ENCODE measurements around the gene CTXN1.

CTXN1 gene

DNA sequence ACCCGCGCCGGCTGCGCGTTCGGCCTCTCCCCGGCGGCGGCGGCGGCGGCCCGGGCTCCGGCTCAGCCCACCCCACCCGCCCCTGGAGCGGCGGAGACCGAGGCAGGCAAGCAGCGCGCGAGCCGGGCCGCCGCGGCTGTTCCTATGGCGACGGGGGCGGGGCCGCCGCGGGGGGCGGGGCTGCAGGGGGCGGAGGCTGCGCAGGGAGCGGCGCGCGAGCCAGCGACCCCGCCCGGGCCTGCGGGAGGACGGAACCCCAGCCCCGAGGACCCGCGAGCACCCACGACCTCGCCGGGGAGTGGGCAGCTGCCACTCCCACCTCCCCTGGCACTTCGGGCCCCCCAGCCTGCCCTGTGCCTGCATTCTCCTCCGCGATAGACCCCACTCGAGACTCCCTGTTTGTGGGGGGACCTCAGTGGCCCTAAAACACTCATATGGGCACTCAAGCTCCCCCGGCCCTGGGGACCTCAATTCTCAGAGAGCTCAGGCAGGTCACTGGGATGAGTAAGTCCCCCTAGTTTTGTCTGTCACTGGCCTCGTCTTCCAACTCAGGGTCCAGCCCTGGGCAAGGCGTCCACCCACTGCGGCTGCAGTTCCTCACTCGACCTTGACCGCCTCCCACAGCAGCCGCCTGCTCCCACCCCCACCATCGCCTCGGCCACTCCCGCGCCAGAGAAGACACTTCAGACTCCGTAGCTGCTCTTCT lies at the start of gene CTXN1:
Gene CTXN1, minus strand, starts transcription at position 115 of the 706 bp plus-strand sequence. CDS start 597 bp downstream, outside the sequence.
- Histone ChIP-seq H3K4me3 (peak within 1 kb of the TSS; percentile 28), H3K27me3 (ENCODE audit: low read depth) (no peaks in the 10 kb centered on the region), H3K4me1 (peaks cover 9% of the 10 kb centered on the region), H3K36me3 (replicated peaks) (peaks cover 15% of the 10 kb centered on the region), H3K9me3 (no peaks in the 10 kb centered on the region)
- in situ Hi-C loops (cut with MboI; ENCODE audit: low sequenced_read_pairs) = no loop called here
- DNase-seq (ENCODE audit: low spot score in 2 of 2) = peak; percentile 61 to 89

DNA sequence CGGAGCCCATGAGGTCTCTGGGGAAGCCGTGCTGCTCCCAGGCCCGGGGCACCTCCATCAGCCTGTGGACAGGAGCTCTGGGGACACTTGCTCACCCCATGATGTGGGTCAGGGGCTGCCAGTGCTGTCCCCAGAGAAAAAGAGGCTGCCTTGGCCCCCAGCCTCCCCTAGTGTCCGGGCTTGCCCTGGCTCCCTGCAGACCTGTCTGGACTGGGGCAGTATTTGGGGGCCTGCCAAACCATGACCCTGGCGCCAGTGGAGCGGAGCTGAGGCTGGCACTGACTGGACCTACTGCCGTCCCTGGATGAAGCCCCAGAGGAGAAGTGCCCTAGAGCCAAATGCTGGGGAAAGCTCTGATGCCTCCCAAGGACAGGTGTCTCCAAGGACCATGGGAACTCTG lies 49.1 kb upstream of the CTXN1 start:
- Histone ChIP-seq H3K27me3 (ENCODE audit: low read depth) (no peaks in the 10 kb centered on the region), H3K9me3 (no peaks in the 10 kb centered on the region), H3K36me3 (replicated peaks) (peaks cover 89% of the 10 kb centered on the region), H3K4me1 (no peaks in the 10 kb centered on the region), H3K4me3 (no peak overlapping the region)
- in situ Hi-C loops (cut with MboI; ENCODE audit: low sequenced_read_pairs) = no loop called here
- DNase-seq (ENCODE audit: low spot score in 2 of 2) = no peak

DNA sequence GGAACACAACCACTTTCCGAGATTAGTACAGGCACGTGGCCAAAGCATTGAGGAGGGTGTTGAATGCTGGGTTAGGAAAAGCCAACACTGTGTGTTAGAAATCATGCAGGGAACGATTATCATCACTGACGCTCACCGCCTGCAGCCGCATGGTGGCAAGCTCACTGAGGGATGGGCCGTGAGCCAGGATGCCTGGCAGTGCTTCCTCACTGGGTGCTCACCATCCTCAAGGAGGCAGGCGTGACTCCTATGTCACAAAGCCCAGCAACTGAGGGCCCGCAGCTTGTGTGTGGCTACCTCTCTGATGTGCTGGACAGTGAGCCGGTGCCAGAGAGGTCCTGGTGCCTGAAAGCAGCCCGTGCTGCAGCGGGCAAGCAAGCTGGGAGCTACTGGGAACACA lies 47.9 kb upstream of the CTXN1 start:
- DNase-seq (ENCODE audit: low spot score in 2 of 2) = no peak
- in situ Hi-C loops (cut with MboI; ENCODE audit: low sequenced_read_pairs) = no loop called here

GRCh38 chr19:7971553-7972520 lies 45.9 kb upstream of the CTXN1 start:
- no peak for DNase-seq (ENCODE audit: low spot score in 2 of 2)
- H3K9me3 ChIP-seq = no peaks in the 10 kb centered on the region
- in situ Hi-C loops (cut with MboI; ENCODE audit: low sequenced_read_pairs) = no loop called here
- H3K27me3 ChIP-seq (ENCODE audit: low read depth) = no peaks in the 10 kb centered on the region
- no peak overlapping the region for H3K4me3 ChIP-seq
- peaks cover 89% of the 10 kb centered on the region for H3K36me3 ChIP-seq (replicated peaks)
- no peaks in the 10 kb centered on the region for H3K4me1 ChIP-seq

More for the DNA sequence above, 47.9 kb upstream of the CTXN1 start:
- H3K36me3 ChIP-seq (replicated peaks) = peaks cover 89% of the 10 kb centered on the region
- H3K9me3 ChIP-seq = no peaks in the 10 kb centered on the region
- H3K4me3 ChIP-seq = no peak overlapping the region
- no peaks in the 10 kb centered on the region for H3K27me3 ChIP-seq (ENCODE audit: low read depth)
- no peaks in the 10 kb centered on the region for H3K4me1 ChIP-seq

DNA sequence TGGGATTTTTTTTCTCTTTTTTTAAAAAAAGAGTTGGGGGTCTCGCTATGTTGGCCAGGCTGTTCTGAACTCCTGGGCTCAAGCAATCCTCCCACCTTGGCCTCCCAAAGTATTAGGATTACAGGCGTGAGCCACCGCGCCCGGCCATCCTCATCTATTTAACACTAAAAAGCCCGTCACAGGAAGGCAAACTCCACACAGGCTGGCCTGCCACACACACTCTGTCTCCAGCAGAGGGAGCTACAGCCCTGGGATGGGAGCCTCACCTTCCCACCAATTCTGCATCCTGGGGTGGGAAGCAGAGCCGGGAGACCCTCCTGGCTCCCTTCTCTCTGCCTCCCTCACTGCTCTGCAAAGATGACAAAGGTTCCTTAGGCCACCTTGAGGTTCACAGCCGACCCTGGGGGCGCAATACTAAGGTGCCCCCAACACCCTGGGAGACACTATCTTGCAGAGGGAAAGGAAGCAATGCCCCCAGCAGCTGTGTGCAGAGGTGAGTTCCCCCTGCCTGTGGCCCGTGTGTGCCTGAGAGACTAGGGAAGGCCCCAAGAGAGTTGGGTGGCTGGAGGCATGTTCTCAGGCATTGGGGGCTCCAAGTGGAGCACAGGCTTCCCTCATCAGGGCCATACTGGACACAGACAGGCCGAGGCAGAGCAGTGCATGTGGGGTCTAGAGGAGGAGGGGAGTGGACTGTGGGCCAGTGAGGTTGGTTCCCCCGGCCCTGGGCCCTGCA lies 44.9 kb upstream of the CTXN1 start:
- no peaks in the 10 kb centered on the region for H3K27me3 ChIP-seq (ENCODE audit: low read depth)
- H3K36me3 ChIP-seq (replicated peaks) = peaks cover 89% of the 10 kb centered on the region
- no peaks in the 10 kb centered on the region for H3K4me1 ChIP-seq
- no peak overlapping the region for H3K4me3 ChIP-seq
- DNase-seq (ENCODE audit: low spot score in 2 of 2) = peak; percentile 41 to 73
- H3K9me3 ChIP-seq = no peaks in the 10 kb centered on the region
- in situ Hi-C loops (cut with MboI; ENCODE audit: low sequenced_read_pairs) = no loop called here

DNA sequence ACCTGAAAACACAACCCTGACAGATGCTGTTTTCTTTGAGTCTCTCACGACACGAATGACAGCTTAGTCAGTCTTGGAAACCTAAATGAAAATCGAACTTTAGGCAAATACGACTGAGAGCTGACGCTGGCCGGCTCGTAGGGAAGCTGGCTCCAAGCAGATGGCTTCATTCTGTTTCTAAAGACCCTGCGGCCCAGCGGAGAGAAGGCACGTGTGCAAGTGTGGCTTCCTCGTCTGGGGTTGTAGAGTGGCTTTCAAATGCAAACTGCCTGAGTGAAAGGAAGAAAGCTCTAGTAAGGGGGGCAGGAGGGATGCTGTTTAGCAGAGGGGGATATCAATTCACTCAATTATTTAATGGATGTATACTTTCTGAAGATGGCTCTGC lies 43.6 kb upstream of the CTXN1 start:
- in situ Hi-C loops (cut with MboI; ENCODE audit: low sequenced_read_pairs) = no loop called here
- no peaks in the 10 kb centered on the region for H3K27me3 ChIP-seq (ENCODE audit: low read depth)
- no peak overlapping the region for H3K4me3 ChIP-seq

GRCh38 chr19:7968796-7969554 lies 43.0 kb upstream of the CTXN1 start:
- Histone ChIP-seq H3K4me1 (no peaks in the 10 kb centered on the region), H3K4me3 (no peak overlapping the region), H3K9me3 (no peaks in the 10 kb centered on the region), H3K27me3 (ENCODE audit: low read depth) (no peaks in the 10 kb centered on the region), H3K36me3 (replicated peaks) (peaks cover 87% of the 10 kb centered on the region)
- in situ Hi-C loops (cut with MboI; ENCODE audit: low sequenced_read_pairs) = no loop called here
- no peak for DNase-seq (ENCODE audit: low spot score in 2 of 2)

More for the DNA sequence above, 43.6 kb upstream of the CTXN1 start:
- Histone ChIP-seq H3K9me3 (no peaks in the 10 kb centered on the region), H3K4me1 (no peaks in the 10 kb centered on the region), H3K36me3 (replicated peaks) (peaks cover 88% of the 10 kb centered on the region)
- peak in 1 of 2 experiments; percentile 45 for DNase-seq (ENCODE audit: low spot score in 2 of 2)

DNA sequence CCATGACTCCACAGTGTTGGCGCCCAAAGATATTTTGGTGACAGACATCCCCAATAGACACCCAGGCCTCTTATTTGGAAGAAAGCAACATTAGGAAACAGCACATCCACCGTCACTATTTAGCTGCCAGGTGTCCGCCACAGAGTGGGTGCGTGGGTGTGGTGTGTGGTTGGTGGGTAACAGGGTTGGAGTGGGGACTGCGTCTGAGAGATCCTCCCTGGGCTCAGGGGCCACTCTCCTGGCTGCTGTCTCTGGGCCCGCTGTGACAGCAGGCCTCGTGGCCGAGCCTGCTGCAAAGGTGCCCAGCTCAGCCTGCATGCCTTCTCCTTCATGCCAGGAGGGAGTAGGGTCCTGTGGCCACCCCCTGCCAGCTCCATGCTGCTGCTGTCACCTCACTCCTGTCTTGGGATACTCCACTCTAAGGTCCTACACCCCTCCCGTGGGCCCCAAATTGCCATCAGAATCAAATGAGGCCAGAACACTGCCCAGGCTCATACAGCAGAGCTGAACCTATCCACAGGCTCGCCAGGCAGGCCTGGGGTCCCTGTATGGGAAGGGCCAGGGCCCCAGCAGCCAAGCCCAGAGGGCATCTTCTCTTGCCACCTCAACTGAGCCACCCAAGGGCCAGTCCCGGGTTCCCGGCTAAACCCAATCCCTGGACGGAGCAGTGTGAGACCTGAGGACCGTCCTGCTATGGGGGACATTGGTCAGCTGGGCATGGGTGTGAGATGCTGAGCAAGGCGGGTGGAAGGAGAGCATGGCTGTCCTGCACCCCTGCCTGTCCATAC lies 42.3 kb upstream of the CTXN1 start:
- H3K4me3 ChIP-seq = no peak overlapping the region
- no peaks in the 10 kb centered on the region for H3K27me3 ChIP-seq (ENCODE audit: low read depth)
- H3K9me3 ChIP-seq = no peaks in the 10 kb centered on the region
- peaks cover 87% of the 10 kb centered on the region for H3K36me3 ChIP-seq (replicated peaks)
- no peaks in the 10 kb centered on the region for H3K4me1 ChIP-seq
- DNase-seq (ENCODE audit: low spot score in 2 of 2) = no peak
- in situ Hi-C loops (cut with MboI; ENCODE audit: low sequenced_read_pairs) = no loop called here

- Histone ChIP-seq H3K9me3 (no peaks in the 10 kb centered on the region), H3K4me1 (no peaks in the 10 kb centered on the region), H3K36me3 (replicated peaks) (peaks cover 93% of the 10 kb centered on the region), H3K27me3 (ENCODE audit: low read depth) (no peaks in the 10 kb centered on the region), H3K4me3 (no peak overlapping the region)
- in situ Hi-C loops (cut with MboI; ENCODE audit: low sequenced_read_pairs) = no loop called here
- no peak for DNase-seq (ENCODE audit: low spot score in 2 of 2)
Observed at GRCh38 chr19:7965921-7966665, 40.2 kb upstream of the CTXN1 start.

DNA sequence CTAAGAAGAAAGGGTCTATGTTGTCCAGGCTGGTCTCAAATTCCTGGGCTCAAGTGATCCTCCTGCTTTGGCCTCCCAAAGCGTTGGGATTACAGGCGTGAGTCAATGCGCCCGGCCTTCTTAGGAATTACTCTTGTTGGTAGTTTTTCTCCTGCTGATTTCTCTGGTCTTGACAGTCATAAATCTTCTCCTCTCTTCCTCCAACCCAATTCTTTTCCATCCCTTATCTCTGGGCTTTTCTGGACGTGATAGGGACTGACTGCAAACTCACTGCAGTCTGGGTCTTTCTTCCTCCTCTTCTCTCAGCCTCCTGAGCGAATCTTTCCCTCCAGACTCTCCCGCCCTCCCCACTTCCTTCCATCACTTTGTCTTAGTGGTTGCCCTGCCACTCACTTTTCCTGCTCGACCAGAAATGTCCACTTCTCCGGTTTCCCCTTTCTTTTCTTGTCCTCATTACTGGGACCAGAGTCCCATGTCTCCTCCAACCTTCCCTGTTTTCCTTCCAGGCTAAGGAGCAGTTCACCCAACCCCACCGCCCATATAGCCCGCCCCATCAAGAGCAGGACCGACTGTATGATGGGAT lies 39.4 kb upstream of the CTXN1 start:
- no peak for DNase-seq (ENCODE audit: low spot score in 2 of 2)
- H3K4me1 ChIP-seq = no peaks in the 10 kb centered on the region
- H3K27me3 ChIP-seq (ENCODE audit: low read depth) = no peaks in the 10 kb centered on the region
- in situ Hi-C loops (cut with MboI; ENCODE audit: low sequenced_read_pairs) = no loop called here
- H3K4me3 ChIP-seq = no peak overlapping the region
- H3K36me3 ChIP-seq (replicated peaks) = peaks cover 87% of the 10 kb centered on the region
- H3K9me3 ChIP-seq = no peaks in the 10 kb centered on the region

DNA sequence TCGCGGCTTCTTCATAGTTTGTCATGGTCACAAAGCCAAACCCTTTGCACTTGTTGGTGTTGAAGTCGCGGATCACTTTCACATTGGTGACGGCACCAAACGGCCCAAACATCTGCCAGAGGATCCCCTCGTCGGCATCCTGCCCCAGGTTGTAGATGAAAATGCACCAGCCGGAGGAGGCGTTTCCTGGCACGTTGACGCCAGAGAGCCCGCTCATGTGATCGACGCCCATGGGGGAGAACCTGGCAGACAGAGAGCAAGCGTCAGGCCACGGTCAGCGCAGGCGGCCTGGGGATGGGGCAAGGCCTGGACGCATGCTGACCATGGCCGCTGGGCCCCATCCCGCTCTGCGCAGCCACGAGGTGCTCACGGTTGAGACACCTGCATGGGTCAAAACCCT lies 37.6 kb upstream of the CTXN1 start:
- Histone ChIP-seq H3K4me3 (no peak overlapping the region), H3K27me3 (ENCODE audit: low read depth) (no peaks in the 10 kb centered on the region), H3K36me3 (replicated peaks) (peaks cover 72% of the 10 kb centered on the region), H3K9me3 (no peaks in the 10 kb centered on the region), H3K4me1 (no peaks in the 10 kb centered on the region)
- no peak for DNase-seq (ENCODE audit: low spot score in 2 of 2)
- in situ Hi-C loops (cut with MboI; ENCODE audit: low sequenced_read_pairs) = no loop called here
